Cortex of kidney (tissue), 1 donor: ENCODE results near the gene TAS1R3.

Experiments used
- DNase-seq: peaks from one replicate; lab custom pipeline; 2025; lab: John Stamatoyannopoulos, UW

TAS1R3 gene

DNA sequence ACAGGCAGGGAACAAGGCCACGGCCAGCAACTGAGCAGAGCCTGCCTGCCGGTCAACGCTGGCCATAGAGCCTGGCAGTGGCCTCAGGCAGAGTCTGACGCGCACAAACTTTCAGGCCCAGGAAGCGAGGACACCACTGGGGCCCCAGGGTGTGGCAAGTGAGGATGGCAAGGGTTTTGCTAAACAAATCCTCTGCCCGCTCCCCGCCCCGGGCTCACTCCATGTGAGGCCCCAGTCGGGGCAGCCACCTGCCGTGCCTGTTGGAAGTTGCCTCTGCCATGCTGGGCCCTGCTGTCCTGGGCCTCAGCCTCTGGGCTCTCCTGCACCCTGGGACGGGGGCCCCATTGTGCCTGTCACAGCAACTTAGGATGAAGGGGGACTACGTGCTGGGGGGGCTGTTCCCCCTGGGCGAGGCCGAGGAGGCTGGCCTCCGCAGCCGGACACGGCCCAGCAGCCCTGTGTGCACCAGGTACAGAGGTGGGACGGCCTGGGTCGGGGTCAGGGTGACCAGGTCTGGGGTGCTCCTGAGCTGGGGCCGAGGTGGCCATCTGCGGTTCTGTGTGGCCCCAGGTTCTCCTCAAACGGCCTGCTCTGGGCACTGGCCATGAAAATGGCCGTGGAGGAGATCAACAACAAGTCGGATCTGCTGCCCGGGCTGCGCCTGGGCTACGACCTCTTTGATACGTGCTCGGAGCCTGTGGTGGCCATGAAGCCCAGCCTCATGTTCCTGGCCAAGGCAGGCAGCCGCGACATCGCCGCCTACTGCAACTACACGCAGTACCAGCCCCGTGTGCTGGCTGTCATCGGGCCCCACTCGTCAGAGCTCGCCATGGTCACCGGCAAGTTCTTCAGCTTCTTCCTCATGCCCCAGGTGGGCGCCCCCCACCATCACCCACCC, at the start of gene TAS1R3:
TSS of gene TAS1R3 (plus strand) at position 213 of the 898 bp plus-strand sequence. CDS start at position 279, 66 bp downstream.
- no peak for DNase-seq

DNA sequence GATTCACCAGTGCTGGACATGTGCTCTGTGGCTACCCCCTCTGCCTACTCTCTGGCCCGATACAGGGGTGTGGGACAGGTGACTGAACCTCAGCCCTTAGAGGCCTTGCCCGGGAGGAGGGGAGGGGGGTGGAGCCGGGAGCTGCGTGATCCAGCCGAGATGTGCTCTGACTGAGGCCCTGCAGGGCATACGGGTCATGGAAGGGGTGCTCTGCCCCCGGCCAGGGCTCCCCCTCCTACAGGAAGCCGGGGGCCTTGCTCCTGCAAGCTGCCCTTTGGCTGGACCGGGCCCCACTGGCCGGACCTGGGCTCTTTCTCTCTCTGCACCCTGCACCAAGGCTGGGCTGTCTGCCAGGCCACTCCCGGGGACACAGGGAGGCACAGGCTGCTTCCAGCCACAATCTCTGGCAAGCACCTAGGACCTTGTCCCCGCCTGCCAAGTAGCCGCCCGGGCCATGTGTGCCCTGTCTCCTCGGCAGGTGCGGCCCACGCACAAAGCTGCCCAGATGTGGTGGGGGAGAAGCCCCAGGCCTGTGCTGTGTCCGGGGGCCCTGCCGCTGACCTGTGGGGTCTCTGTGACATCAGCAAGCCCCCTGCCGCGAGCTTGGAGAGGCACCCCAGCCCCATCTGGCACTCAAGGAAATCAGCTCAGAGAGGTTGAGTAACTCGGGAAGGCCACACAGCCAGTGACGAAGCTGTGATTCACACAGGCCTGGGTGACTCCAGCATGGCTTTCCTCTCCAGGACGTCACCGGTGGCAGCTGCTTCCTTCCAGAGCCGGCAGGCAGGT, 49.4 kb upstream of the TAS1R3 start:
- DNase-seq: no peak

- no peak for DNase-seq
These were observed 48.1 kb upstream of the TAS1R3 start for GRCh38 chr1:1282998-1283397.

DNA sequence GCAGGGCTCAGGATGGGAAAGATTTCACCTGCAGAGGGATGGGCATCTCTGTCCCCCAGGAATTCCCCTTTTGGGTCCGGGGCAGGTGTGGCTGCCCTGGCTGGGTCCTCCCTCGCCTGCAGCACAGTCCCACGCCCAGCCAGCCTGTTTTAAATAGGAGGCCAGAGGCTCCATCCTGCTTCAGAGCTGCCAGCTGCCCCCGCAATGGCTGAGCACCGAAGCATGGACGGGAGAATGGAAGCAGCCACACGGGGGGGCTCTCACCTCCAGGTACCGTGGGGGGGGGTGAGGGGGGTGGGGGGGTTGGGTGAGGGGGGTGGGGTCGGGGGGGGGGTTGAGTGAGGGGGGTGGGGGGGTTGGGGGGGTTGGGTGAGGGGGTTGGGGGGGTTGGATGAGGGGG, 47.3 kb upstream of the TAS1R3 start:
- DNase-seq: no peak

- DNase-seq: no peak
These were observed 46.6 kb upstream of the TAS1R3 start for GRCh38 chr1:1284221-1285101.

GRCh38 chr1:1285102-1285571, 45.9 kb upstream of the TAS1R3 start:
- DNase-seq: no peak

- no peak for DNase-seq
These were observed 45.3 kb upstream of the TAS1R3 start for GRCh38 chr1:1285611-1286311.

DNA sequence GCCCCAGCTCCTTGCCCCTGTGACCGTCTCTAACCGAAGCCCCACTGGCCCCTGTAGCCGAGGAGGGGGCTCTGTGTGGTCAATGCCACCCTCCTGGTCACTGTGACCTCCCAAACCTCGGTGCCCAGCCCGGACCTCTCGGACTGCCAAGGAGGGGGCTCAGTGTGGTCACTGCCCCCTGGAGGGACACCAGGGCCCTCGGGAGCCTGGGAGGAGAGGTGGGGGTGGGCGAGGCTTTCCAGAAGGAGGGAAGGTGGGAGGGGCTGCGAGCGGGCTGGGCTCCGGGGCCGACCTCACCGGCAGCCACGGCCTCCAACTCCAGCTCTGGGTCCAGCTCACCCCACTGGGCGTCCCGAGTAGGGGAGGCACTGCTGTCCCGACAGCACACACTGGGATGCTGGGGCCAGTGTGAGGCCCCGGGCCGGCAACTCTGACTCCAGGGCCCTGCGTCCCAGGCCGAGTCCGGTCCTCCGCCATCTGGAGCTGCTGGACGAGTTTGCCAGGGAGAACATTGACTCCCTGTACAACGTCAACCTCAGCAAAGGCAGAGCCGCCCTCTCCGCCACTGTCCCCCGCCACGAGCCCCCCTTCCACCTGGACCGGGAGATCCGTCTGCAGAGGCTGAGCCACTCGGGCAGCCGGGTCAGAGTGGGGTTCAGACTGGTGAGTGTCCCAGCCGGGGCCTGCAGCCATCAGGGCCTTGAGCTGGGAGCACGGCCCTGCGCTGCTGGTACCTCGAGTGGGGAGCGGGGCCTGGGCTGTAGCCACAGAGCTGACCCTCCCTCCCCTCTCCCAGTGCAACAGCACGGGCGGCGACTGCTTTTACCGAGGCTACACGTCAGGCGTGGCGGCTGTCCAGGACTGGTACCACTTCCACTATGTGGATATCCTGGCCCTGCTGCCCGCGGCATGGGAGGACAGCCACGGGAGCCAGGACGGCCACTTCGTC, 44.5 kb upstream of the TAS1R3 start:
- DNase-seq: no peak

DNA sequence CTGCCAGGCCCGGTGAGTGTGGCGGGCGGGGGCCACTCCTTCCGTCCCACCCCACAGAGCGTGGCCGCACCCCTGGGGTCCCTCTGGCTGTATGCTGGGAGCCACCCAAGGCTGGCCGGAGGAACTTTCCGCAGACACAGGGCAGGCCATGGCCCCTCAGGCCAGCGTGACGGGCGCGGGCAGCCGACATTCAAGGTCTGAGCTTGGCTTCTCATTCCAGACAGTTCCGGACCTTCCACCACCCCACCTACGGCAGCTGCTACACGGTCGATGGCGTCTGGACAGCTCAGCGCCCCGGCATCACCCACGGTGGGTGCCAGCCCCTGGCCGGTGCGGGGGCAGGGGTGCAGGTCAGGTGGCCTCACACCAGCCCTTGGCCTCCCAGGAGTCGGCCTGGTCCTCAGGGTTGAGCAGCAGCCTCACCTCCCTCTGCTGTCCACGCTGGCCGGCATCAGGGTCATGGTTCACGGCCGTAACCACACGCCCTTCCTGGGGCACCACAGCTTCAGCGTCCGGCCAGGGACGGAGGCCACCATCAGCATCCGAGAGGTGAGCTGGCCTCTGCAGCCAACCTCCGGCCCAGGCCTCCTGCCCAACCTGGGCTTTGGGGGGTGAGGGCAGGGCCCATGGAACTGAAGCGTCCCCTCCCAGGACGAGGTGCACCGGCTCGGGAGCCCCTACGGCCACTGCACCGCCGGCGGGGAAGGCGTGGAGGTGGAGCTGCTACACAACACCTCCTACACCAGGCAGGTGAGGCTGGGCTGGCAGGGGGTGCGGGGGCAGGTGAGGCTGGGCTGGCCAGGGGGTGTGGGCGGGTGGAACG, 43.6 kb upstream of the TAS1R3 start:
- no peak for DNase-seq

DNA sequence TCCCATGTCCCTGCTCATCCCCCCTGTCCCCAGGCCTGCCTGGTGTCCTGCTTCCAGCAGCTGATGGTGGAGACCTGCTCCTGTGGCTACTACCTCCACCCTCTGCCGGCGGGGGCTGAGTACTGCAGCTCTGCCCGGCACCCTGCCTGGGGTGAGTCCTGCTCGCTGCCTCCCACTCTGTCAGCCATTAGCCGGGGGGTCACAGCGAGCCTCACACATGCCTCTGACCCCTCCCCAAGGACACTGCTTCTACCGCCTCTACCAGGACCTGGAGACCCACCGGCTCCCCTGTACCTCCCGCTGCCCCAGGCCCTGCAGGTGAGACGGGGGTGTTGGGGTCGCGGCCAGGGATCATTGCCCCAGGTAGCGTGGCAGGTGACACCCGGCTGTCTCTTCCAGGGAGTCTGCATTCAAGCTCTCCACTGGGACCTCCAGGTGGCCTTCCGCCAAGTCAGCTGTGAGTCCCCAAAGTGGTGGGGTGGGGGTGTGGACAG, 40.8 kb upstream of the TAS1R3 start:
- no peak for DNase-seq

GRCh38 chr1:1291023-1291528, 40.0 kb upstream of the TAS1R3 start:
- no peak for DNase-seq

DNA sequence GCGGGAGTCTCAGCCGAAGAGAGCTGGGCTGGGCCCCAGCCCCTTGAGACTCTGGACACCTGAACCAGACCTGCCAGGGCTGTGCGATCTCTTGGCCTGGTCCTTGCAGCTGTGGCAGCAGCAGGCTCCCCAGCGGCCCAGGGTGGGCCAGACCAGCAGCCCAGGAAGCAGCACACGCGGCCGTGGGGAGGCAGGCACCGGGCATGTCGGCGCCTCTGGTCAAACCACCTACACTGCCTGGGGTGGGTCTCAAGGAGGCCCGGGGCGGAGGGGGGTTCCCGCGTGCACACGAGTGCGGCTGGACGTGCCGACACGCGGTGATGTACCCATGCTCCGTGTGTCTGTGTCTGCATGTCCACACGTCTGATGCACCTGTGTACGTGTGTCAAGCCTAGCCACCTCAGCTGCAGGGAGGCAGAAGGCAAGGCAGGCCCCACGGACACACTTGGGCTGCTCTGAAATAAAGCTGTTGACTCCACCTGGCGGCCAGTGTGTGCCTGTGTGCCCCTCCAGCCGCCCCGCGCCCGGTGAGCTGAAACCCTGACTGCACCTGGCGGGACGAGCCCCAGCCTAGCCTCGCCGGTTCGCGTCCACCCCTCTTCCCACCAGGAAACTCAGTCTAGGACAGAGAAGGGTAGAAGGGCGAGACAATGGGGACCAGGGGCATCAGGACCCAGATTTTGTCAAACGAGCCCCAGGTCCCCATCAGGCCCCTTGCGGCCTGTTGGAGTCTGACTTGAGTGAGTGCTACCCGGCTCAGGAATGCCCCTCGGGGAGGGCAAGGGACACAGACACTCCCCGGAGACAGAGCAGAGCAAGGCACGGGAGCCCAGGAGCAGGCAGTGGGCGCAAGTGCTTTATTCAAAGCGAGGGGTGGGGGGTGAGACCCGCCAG, 39.3 kb upstream of the TAS1R3 start:
- no peak for DNase-seq

DNA sequence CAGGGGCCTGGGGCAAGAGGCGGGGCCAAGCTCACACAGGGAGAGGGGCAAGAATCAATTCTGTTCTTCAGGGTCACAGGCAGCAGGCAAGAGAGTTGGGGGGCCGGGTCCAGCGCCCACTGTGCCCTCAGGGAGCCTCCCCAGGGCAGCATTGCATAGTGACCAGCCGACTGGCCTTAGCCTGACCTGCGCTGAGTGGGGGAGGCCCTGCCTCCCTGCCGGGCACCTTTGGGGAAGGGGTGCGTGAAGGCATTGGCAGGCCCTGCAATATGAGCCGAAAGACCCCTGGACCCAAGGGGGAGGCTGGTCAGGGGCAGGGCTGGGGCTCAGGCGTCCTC, 38.7 kb upstream of the TAS1R3 start:
- DNase-seq: no peak

DNA sequence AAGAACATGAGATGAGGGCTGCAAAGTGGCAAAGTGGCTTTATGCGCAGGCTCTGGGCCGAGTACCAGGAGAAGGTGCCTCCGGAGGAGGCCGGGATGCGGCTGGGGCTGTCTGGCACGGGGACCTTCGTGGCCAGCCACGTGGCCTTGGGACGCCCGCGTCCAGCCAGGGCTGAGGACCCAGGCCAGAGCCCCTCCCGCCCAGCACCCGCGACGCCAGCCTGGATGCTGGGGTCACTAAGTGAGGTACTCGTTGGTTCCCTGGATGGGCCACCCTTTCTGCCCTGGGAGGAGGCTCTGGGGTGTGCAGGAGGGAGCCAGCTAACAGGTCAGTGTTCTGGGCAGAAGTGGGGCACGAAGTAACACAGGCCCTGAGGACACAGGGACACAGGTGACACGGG, 38.2 kb upstream of the TAS1R3 start:
- DNase-seq: no peak

GRCh38 chr1:1293263-1294249, 37.5 kb upstream of the TAS1R3 start:
- no peak for DNase-seq

GRCh38 chr1:1294250-1294890, 36.7 kb upstream of the TAS1R3 start:
- DNase-seq: no peak
